Daoy (cell line): ENCODE measurements around the gene OR10J1. TPM values are rescaled to one million over a fixed set of nuclear protein-coding genes. Genes with fewer than 3 reads are reported as not detected.
"Not testable (repeated sequence)": the region's sequence is repeated elsewhere in the genome, so short reads cannot be mapped to it uniquely, and the experiment has no call there.

Source experiments
- DNase-seq: peaks from one replicate; pipeline ENCODE4 v3.0.0-alpha.2; 2015; ENCODE audit warnings: low read depth
- total RNA-seq: library from RNA; depleted of rRNA; stranded (reverse); fragments of >200 nt; shearing (Covaris generic); gene quantifications from 2 replicates; pipeline ENCODE4 v1.2.3, GENCODE V29; 2014; rRNA removed

Gene OR10J1
- not detected in 2 replicates for total RNA-seq

GRCh38 chr1:159439422-159439821 lies at the start of gene OR10J1:
Gene OR10J1 (plus strand): TSS chr1:159439722. CDS start chr1:159439792, 70 bp downstream.
- DNase-seq = no peak

DNA sequence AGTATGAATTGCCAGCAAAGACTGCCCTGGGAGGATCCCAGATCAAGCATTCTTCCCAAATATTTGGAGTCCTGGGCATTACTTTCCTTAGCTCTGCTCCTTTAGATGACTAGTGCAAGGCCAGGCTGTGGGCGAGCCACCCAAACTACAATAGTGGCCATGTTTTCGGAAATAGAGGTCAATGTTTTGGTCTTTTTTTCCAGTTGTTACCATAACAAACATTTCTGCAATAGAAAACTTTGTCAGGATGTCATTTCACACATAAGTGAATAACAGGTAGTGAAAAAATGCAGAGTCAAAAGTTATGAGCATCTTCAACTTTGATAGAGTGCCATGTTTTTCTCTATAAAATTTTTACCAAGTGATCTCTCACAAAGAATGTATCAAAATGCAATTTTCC lies 32.7 kb upstream of the OR10J1 start:
- no peak for DNase-seq

DNA sequence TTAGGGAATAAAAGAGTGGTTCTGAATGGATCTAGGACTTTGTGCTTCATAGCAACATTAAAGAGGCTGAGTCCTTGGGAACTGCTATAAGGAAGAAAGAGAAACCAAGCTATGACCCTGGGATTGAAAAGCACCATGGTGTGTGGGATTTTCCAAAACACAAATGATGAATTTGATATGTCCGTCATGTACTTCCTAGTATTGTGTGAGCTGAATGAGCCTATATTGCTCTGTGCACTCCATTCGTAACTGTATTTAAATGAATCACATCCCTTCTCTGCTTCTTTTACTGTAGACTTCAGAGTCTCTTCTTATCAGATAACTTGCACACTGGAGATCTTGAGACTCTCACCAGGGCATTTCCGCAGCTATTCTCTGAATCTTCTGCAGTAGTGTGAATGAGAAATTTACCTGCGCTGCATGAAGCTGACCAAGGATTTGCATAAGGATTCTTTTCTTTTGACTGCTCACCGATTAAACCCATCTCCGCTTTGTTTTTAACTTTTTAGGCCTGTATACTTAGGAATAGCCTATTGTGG lies 30.6 kb upstream of the OR10J1 start:
- no peak for DNase-seq

DNA sequence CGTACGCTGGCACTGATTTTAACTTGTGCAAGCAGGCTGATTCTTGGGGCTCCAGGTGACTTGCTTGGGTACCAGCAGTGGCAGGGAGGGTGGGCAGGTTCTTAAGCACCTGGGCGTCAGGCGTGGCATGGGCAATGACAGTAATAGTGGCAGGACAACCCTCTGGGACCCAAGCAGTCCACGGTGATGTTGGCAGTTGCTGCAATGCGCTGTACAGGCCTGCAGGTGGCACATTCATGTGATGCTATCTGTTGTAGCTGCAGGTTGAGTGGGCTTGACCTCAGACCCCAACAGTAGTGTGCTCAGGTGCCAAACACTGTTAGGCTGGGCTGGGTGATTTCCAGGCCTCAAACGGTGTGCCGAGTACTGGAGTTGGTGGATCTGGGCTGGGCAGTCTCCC lies 17.7 kb upstream of the OR10J1 start:
- no peak for DNase-seq

DNA sequence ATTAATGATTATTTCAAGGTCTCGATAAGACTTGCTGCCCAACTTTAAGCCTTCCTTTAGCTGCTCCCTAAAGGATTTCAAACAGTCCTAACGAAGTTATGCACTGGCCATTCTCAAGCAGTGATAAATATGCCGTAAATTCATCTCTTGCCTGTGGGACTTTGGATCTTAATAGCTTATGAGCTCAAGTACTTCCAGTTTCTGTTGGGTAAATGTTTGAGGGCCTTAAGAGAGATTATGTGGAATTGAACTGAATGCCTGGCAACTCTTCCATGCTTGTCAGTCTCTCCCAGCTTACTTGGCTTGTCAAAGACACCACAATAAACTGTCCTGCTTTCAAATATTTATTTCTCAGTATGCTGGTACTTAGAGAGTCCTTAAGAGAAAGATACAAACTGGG lies 11.0 kb upstream of the OR10J1 start:
- DNase-seq = no peak

DNA sequence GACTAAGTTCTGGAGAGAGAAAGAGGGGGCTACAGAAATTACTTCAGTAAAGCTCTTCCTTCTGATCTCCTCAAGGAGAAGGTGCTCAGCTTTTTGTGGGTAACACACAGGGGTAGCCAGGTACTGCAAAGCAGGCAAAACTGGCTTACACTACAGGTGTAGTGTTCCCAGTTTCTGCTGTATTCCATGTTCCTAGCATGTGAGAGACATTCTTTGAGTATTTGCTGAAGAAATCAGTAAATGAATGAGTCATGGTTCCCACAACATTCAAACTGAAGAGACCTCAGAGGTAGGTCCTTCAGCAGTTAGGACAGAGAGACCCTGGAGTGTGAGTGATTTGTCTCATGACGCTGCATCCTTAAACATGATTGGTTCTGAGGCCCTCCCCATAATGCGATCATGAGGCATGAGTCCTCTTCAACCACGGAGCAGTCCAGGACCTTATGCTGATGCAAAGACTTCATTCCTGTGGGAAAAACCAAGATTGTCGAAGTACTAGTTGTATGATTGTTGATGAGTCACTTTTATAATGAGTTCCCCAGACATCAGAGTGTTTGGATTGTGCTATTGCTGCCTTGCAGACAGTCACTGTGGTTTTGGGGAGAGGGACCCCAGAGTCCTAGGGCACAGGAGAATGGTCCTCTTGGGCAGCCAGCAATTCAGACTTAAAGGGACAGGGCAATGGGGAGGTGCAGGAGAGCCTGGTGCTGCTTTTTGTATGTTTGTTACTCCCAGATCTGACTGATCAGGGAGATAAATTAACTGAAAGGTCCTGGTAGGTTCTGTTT lies 10.3 kb upstream of the OR10J1 start:
- peak; percentile 79 for DNase-seq

DNA sequence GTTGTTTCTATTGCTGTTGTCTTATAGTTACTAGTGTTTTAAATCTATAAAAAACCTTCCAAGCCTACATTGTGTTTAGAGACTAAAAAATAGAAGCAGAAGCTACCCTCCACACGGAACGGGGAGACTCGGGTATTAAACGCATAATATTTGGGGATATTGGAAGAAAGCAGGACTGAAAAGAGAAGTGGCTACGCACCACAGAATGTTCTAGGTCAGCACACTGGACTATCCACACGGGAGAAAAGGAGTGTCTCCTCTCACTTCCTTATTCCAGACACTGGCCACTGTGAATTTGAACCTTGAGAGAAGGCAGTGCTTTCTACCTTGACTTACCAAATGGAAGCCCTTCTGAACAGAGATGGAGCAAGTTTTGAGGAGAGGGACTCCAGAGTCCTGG lies 8.5 kb upstream of the OR10J1 start:
- no peak for DNase-seq

GRCh38 chr1:159431904-159432303 lies 7.6 kb upstream of the OR10J1 start, which contains the start of gene OR10J4:
Gene OR10J4 (plus strand): TSS chr1:159432204.
- DNase-seq = no peak

DNA sequence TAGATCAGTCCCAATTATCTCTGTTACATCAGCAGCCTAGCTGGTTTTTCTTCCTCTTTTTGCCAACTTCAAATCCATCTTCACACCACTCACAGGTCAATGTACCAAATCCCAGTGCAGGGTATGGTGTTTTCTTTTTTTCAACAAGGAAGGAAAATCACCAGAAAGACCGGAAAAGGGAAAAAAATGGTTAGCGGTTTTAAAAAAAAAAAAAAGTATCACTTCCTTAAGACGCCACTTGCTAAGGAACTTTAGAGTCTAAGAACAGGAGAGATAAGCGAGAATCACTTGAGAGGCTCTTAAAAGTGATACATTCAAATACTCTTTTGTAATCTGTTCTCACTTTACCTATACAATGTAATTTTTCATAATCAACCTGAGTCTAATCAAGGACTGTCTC lies 3.1 kb upstream of the OR10J1 start:
- DNase-seq = no peak

GRCh38 chr1:159441360-159441759 lies 1.8 kb downstream of the OR10J1 start:
- DNase-seq = no peak

- no peak for DNase-seq
Observed at GRCh38 chr1:159442428-159442827, 2.9 kb downstream of the OR10J1 start.

- no peak for DNase-seq
Observed at GRCh38 chr1:159443066-159443750, 3.7 kb downstream of the OR10J1 start.

DNA sequence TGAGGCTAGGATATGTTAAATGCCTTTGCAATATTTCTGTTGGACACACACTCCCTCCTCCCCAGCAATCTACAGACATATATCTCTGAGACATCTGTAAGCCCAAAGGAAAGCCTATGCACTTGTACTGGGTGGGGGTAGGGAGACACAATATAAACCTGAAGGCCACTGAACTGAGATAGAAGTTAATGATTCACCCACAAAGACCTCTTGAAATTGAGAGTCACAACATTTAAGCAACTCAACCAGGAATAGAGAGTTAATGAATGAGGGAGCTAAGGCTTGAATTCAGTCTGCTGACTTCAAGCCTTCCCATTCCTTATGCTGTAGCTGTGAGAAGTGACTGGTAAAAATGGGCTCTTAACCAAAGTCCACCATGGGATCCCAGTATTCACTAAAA lies 5.0 kb downstream of the OR10J1 start:
- no peak for DNase-seq

DNA sequence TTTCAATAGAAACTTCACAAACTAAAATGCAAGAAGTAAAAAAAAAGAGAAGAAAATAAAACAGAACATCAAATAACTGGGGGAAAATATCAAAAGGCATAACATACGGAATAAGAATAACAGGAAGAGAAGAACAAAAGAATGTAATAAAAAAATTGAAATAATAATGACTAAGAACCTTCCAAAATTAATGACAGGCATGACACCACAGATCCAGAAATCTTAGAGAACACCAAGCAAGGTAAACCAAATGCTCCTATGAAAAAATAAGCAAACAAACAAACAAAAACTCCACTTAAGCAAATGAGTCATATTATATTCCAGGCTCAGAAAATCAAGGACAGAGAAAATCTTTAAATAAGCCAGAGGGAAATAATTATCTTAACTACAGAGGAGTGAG lies 8.7 kb downstream of the OR10J1 start:
- no peak for DNase-seq

DNA sequence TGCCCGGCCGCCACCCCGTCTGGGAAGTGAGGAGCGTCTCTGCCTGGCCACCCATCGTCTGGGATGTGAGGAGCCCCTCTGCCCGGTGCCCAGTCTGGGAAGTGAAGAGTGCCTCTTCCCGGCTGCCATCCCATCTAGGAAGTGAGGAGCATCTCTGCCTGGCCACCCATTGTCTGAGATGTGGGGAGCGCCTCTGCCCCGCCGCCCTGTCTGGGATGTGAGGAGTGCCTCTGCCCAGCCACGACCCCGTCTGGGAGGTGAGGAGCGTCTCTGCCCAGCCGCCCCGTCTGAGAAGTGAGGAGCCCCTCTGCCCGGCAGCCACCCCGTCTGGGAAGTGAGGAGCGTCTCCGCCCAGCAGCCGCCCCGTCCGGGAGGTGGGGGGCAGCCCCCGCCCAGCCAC lies 10.1 kb downstream of the OR10J1 start:
- not testable (repeated sequence) for DNase-seq

DNA sequence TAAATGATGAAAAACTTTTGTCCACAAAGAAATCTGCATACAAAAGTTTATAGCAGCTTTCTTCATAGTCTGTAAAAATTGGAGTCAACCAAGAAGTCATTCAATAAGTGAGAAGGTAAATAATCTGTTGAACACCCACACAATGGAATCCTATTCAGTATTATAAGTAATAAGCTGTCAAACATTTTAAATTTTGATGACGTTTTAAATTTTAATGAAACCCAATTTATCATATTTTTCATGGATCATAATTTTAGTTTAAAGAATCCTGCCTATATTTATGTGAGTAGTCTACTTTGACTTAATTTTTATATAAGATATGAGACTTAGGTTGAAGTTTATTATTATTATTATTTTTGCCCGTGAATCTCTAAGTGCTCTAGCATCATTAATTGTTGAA lies 20.0 kb downstream of the OR10J1 start:
- no peak for DNase-seq

- no peak for DNase-seq
Observed at GRCh38 chr1:159465191-159465603, 25.7 kb downstream of the OR10J1 start.

- no peak for DNase-seq
Observed at GRCh38 chr1:159468321-159468720, 28.8 kb downstream of the OR10J1 start.

- no peak for DNase-seq
Observed at GRCh38 chr1:159469921-159470533, 30.5 kb downstream of the OR10J1 start.

DNA sequence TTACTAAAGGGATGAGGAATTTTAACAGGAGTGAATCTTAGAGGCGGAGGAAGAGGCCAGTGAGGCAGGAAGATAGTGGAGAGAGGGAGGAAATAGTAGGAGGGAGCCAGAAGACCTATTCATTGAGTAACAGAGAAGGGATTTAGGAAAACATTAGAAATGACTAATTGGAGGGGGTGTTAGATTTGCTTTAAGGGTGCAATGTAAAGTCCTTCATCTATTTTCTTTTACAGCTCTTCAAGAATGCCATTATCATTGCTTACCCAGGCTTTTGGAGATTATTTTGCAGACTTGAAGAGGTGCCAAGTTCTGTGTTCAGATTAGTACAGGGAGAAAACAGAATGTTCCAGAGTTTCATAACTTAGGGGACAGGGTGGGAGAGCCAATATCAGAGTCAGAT lies 33.8 kb downstream of the OR10J1 start:
- DNase-seq = no peak

GRCh38 chr1:159474926-159475325 lies 35.4 kb downstream of the OR10J1 start:
- DNase-seq = no peak

- no peak for DNase-seq
Observed at GRCh38 chr1:159483501-159483900, 44.0 kb downstream of the OR10J1 start.
